ENCODE measurements around the gene CCDC141.

Gene CCDC141

GRCh38 chr2:178934571-178934970, 115.4 kb downstream of the CCDC141 start:
- POLR2A ChIA-PET = no interaction called here

GRCh38 chr2:178933493-178933892, 116.4 kb downstream of the CCDC141 start:
- POLR2A ChIA-PET = no interaction called here
- DNase-seq (ENCODE audit: low read depth, low spot score) = no peak
- CTCF ChIA-PET = no interaction called here
- H3K4me3 ChIP-seq (ENCODE audit: low read depth, low read length) = no peak overlapping the region
- no peak for TF ChIP-seq CTCF (IDR thresholded peaks at IDR 0.05; ENCODE audit: insufficient read depth, low read length, missing control alignments)

More at GRCh38 chr2:178934571-178934970, 115.4 kb downstream of the CCDC141 start:
- DNase-seq (ENCODE audit: low read depth, low spot score) = no peak
- TF ChIP-seq CTCF (IDR thresholded peaks at IDR 0.05; ENCODE audit: insufficient read depth, low read length, missing control alignments) = no peak
- no peak overlapping the region for H3K4me3 ChIP-seq (ENCODE audit: low read depth, low read length)
- CTCF ChIA-PET = interaction anchor here (0.8 kb wide), 1 partner anchor 21 kb away, joined by 5 read pairs; no protein-coding TSS in a partner anchor

- CTCF ChIA-PET = no interaction called here
- TF ChIP-seq CTCF (IDR thresholded peaks at IDR 0.05; ENCODE audit: insufficient read depth, low read length, missing control alignments) = no peak
- DNase-seq (ENCODE audit: low read depth, low spot score) = no peak
- POLR2A ChIA-PET = no interaction called here
- no peak overlapping the region for H3K4me3 ChIP-seq (ENCODE audit: low read depth, low read length)
These were observed 121.9 kb downstream of the CCDC141 start for GRCh38 chr2:178928077-178928476.

- CTCF ChIA-PET = interaction anchor here (1.6 to 1.8 kb wide), 3 partner anchors 10 to 18 kb away, joined by 4 to 9 read pairs (median 8); no protein-coding TSS in a partner anchor
- H3K4me3 ChIP-seq (ENCODE audit: low read depth, low read length) = no peak overlapping the region
- POLR2A ChIA-PET = no interaction called here
- DNase-seq (ENCODE audit: low read depth, low spot score) = no peak
- TF ChIP-seq CTCF (IDR thresholded peaks at IDR 0.05; ENCODE audit: insufficient read depth, low read length, missing control alignments) = no peak
These were observed 122.8 kb downstream of the CCDC141 start for GRCh38 chr2:178927173-178927572.

- ChIA-PET CTCF (no interaction called here), POLR2A (no interaction called here)
- no peak for DNase-seq (ENCODE audit: low read depth, low spot score)
- no peak for TF ChIP-seq CTCF (IDR thresholded peaks at IDR 0.05; ENCODE audit: insufficient read depth, low read length, missing control alignments)
- no peak overlapping the region for H3K4me3 ChIP-seq (ENCODE audit: low read depth, low read length)
These were observed 125.1 kb downstream of the CCDC141 start for GRCh38 chr2:178924817-178925216.

DNA sequence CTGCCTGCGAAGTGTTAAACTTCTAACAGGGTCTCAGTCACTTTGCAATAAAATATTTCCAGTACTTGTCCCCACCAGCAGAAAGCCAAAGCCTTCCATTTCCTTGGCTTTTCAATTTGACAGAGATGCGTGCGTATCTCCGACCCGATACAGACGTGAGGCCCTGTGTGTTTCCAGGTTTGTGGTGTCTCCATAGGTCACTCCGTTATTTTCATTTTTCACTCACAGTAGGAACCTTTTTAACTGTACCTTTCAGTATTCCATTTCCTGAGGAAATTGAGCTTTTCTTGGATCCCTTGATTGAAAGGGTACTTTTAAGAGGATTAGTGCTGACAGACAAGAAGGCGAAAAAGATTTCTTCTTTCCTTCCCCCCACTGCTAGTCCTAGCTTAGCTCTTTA, 126.4 kb downstream of the CCDC141 start:
- POLR2A ChIA-PET = no interaction called here
- DNase-seq (ENCODE audit: low read depth, low spot score) = no peak
- CTCF ChIA-PET = interaction anchor here (1.1 kb wide), 1 partner anchor 14 kb away, joined by 4 read pairs; no protein-coding TSS in a partner anchor
- TF ChIP-seq CTCF (IDR thresholded peaks at IDR 0.05; ENCODE audit: insufficient read depth, low read length, missing control alignments) = no peak
- no peak overlapping the region for H3K4me3 ChIP-seq (ENCODE audit: low read depth, low read length)
